ENCODE measurements around the gene SMG6.

The SMG6 gene

GRCh38 chr17:2346475-2346874 is 42.9 kb upstream of the SMG6 start:
- Histone ChIP-seq H2BK12ac (ENCODE audit: low read length in 2 of 2) (no peak overlapping the region), H4K8ac (ENCODE audit: low read length) (no peak overlapping the region), H2BK15ac (ENCODE audit: low read depth, poor library complexity, severe bottlenecking) (no peak overlapping the region), H3K4ac (ENCODE audit: low read depth in 1 of 2, low read length in 2 of 2) (no peak overlapping the region), H2BK5ac (ENCODE audit: low read depth, low read length, poor library complexity, severe bottlenecking) (no peak overlapping the region), H3K9ac (ENCODE audit: low read length) (no peak overlapping the region), H3K36me3 (ENCODE audit: control insufficient read depth in 1 of 2, insufficient read depth in 2 of 2, low read depth in 1 of 2, low read length in 2 of 2) (peaks cover 23 to 29% of the 10 kb centered on the region in 2 experiments), H2AK5ac (ENCODE audit: low read length, severe bottlenecking) (no peak overlapping the region), H4K91ac (ENCODE audit: low read length) (no peak overlapping the region), H3K23ac (ENCODE audit: low read length in 2 of 2) (no peak overlapping the region), H3K18ac (ENCODE audit: low read depth in 1 of 2, low read length in 2 of 2) (no peak overlapping the region), H3K4me1 (ENCODE audit: control insufficient read depth, insufficient read depth, low read depth, low read length) (peaks cover 16% of the 10 kb centered on the region), H3K14ac (ENCODE audit: low read length in 2 of 2) (no peak overlapping the region), H2AFZ (ENCODE audit: low read depth, low read length) (no peak overlapping the region), H3K4me2 (ENCODE audit: low read length, poor library complexity, severe bottlenecking) (no peak overlapping the region), H3K27me3 (ENCODE audit: control insufficient read depth in 1 of 2, insufficient read depth in 1 of 2, low read length in 2 of 2) (no peaks in the 10 kb centered on the region), H3K79me1 (replicated peaks; ENCODE audit: low read length, poor library complexity, severe bottlenecking) (peaks cover 32% of the 10 kb centered on the region), H3K27ac (ENCODE audit: low read length, poor library complexity, severe bottlenecking) (no peak overlapping the region), H3K9me3 (ENCODE audit: control insufficient read depth, low read length) (no peaks in the 10 kb centered on the region), H3K4me3 (ENCODE audit: insufficient read depth in 1 of 2, low read depth in 1 of 2, low read length in 2 of 2) (no peak overlapping the region), H2BK120ac (ENCODE audit: low read depth, low read length) (no peak overlapping the region)
- DNase-seq, result no peak
- WGBS, result 97% methylated on average over 8 of the region's 8 CpGs

GRCh38 chr17:2344528-2344927 is 40.9 kb upstream of the SMG6 start:
- Histone ChIP-seq H3K9ac (ENCODE audit: low read length) (no peak overlapping the region), H2BK15ac (ENCODE audit: low read depth, poor library complexity, severe bottlenecking) (no peak overlapping the region), H3K27ac (ENCODE audit: low read length, poor library complexity, severe bottlenecking) (no peak overlapping the region), H4K91ac (ENCODE audit: low read length) (no peak overlapping the region), H3K23ac (ENCODE audit: low read length in 2 of 2) (no peak overlapping the region), H3K79me1 (replicated peaks; ENCODE audit: low read length, poor library complexity, severe bottlenecking) (peaks cover 24% of the 10 kb centered on the region), H2BK120ac (ENCODE audit: low read depth, low read length) (no peak overlapping the region), H3K4me1 (ENCODE audit: control insufficient read depth, insufficient read depth, low read depth, low read length) (peaks cover 16% of the 10 kb centered on the region), H2BK12ac (ENCODE audit: low read length in 2 of 2) (no peak overlapping the region), H3K4me3 (ENCODE audit: insufficient read depth in 1 of 2, low read depth in 1 of 2, low read length in 2 of 2) (no peak overlapping the region), H4K8ac (ENCODE audit: low read length) (no peak overlapping the region), H3K36me3 (ENCODE audit: control insufficient read depth in 1 of 2, insufficient read depth in 2 of 2, low read depth in 1 of 2, low read length in 2 of 2) (peaks cover 20 to 27% of the 10 kb centered on the region in 2 experiments), H3K4me2 (ENCODE audit: low read length, poor library complexity, severe bottlenecking) (no peak overlapping the region), H2BK5ac (ENCODE audit: low read depth, low read length, poor library complexity, severe bottlenecking) (no peak overlapping the region), H3K14ac (ENCODE audit: low read length in 2 of 2) (no peak overlapping the region), H2AFZ (ENCODE audit: low read depth, low read length) (no peak overlapping the region), H3K9me3 (ENCODE audit: control insufficient read depth, low read length) (no peaks in the 10 kb centered on the region), H3K4ac (ENCODE audit: low read depth in 1 of 2, low read length in 2 of 2) (no peak overlapping the region), H3K18ac (ENCODE audit: low read depth in 1 of 2, low read length in 2 of 2) (no peak overlapping the region), H3K27me3 (ENCODE audit: control insufficient read depth in 1 of 2, insufficient read depth in 1 of 2, low read length in 2 of 2) (no peaks in the 10 kb centered on the region), H2AK5ac (ENCODE audit: low read length, severe bottlenecking) (no peak overlapping the region)
- WGBS, result 94% methylated on average over 10 of the region's 10 CpGs
- no peak for DNase-seq

DNA sequence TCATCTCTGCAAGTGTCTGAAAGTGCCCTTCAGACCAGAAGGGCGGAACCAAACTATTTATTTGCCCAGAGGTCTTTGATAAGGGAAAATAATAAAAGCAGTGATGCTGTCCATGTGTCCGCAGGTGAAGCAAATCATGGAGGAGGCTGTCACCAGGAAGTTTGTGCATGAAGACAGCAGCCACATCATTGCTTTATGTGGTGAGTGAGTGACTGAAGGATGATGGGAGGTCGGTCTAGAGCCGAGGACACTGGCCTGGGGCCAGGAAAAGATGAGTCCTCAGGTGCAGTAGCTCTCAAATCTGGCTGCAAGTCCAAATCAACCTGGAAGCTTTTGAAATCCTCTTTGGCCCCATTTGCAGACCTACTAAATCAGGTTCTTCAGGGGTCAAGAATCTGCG is 39.8 kb upstream of the SMG6 start:
- Histone ChIP-seq H3K36me3 (ENCODE audit: control insufficient read depth in 1 of 2, insufficient read depth in 2 of 2, low read depth in 1 of 2, low read length in 2 of 2) (peaks cover 20 to 27% of the 10 kb centered on the region in 2 experiments), H3K4me1 (ENCODE audit: control insufficient read depth, insufficient read depth, low read depth, low read length) (peaks cover 16% of the 10 kb centered on the region), H2BK5ac (ENCODE audit: low read depth, low read length, poor library complexity, severe bottlenecking) (no peak overlapping the region), H3K4me3 (ENCODE audit: insufficient read depth in 1 of 2, low read depth in 1 of 2, low read length in 2 of 2) (no peak overlapping the region), H2AK5ac (ENCODE audit: low read length, severe bottlenecking) (no peak overlapping the region), H3K27me3 (ENCODE audit: control insufficient read depth in 1 of 2, insufficient read depth in 1 of 2, low read length in 2 of 2) (no peaks in the 10 kb centered on the region), H2BK15ac (ENCODE audit: low read depth, poor library complexity, severe bottlenecking) (no peak overlapping the region), H2BK12ac (ENCODE audit: low read length in 2 of 2) (no peak overlapping the region), H2AFZ (ENCODE audit: low read depth, low read length) (no peak overlapping the region), H4K8ac (ENCODE audit: low read length) (no peak overlapping the region), H4K91ac (ENCODE audit: low read length) (no peak overlapping the region), H3K79me1 (replicated peaks; ENCODE audit: low read length, poor library complexity, severe bottlenecking) (peaks cover 21% of the 10 kb centered on the region), H3K9ac (ENCODE audit: low read length) (no peak overlapping the region), H3K27ac (ENCODE audit: low read length, poor library complexity, severe bottlenecking) (no peak overlapping the region), H2BK120ac (ENCODE audit: low read depth, low read length) (no peak overlapping the region), H3K23ac (ENCODE audit: low read length in 2 of 2) (no peak overlapping the region), H3K4ac (ENCODE audit: low read depth in 1 of 2, low read length in 2 of 2) (no peak overlapping the region), H3K14ac (ENCODE audit: low read length in 2 of 2) (no peak overlapping the region), H3K4me2 (ENCODE audit: low read length, poor library complexity, severe bottlenecking) (no peak overlapping the region), H3K18ac (ENCODE audit: low read depth in 1 of 2, low read length in 2 of 2) (no peak overlapping the region), H3K9me3 (ENCODE audit: control insufficient read depth, low read length) (no peaks in the 10 kb centered on the region)
- no peak for DNase-seq
- 93% methylated on average over 5 of the region's 5 CpGs for whole genome bisulfite sequencing

DNA sequence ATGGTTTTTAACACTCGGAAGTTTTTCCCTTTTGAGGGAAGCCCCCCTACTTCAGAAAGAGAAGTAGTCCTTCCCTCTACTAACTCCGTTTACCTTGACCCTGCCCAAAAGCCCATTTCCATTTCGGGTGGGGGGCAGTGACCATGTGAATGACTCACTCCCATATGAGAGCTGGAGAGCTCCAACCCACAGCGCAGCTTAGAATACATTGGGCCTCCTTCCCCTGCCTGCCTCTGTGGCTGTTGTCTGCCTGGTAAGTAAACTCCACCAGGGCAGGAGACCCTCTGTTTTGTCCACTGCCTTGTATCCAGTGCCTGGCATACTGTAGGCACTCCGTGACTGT is 34.7 kb upstream of the SMG6 start:
- WGBS, result 3% methylated on average over 4 of the region's 5 CpGs
- H2AK5ac ChIP-seq (ENCODE audit: low read length, severe bottlenecking), result no peak overlapping the region
- H3K9me3 ChIP-seq (ENCODE audit: control insufficient read depth, low read length), result no peaks in the 10 kb centered on the region
- no peak overlapping the region for H2BK15ac ChIP-seq (ENCODE audit: low read depth, poor library complexity, severe bottlenecking)
- H3K27ac ChIP-seq (ENCODE audit: low read length, poor library complexity, severe bottlenecking), result peak overlapping the region; percentile 36
- DNase-seq, result peak; percentile 55
- H3K27me3 ChIP-seq (ENCODE audit: control insufficient read depth in 1 of 2, insufficient read depth in 1 of 2, low read length in 2 of 2), result no peaks in the 10 kb centered on the region
- no peak overlapping the region for H2BK5ac ChIP-seq (ENCODE audit: low read depth, low read length, poor library complexity, severe bottlenecking)
- H4K91ac ChIP-seq (ENCODE audit: low read length), result no peak overlapping the region
- no peak overlapping the region for H2BK12ac ChIP-seq (ENCODE audit: low read length in 2 of 2)
- peaks cover 11 to 31% of the 10 kb centered on the region in 2 experiments for H3K36me3 ChIP-seq (ENCODE audit: control insufficient read depth in 1 of 2, insufficient read depth in 2 of 2, low read depth in 1 of 2, low read length in 2 of 2)
- peaks cover 15% of the 10 kb centered on the region for H3K4me1 ChIP-seq (ENCODE audit: control insufficient read depth, insufficient read depth, low read depth, low read length)
- H3K4me2 ChIP-seq (ENCODE audit: low read length, poor library complexity, severe bottlenecking), result peak overlapping the region; percentile 73
- no peak overlapping the region for H2BK120ac ChIP-seq (ENCODE audit: low read depth, low read length)
- peak overlapping the region in 1 of 2 experiments; percentile 72 for H3K14ac ChIP-seq (ENCODE audit: low read length in 2 of 2)
- peak overlapping the region; percentile 0 for H2AFZ ChIP-seq (ENCODE audit: low read depth, low read length)
- peaks cover 17% of the 10 kb centered on the region for H3K79me1 ChIP-seq (replicated peaks; ENCODE audit: low read length, poor library complexity, severe bottlenecking)
- H4K8ac ChIP-seq (ENCODE audit: low read length), result no peak overlapping the region
- H3K18ac ChIP-seq (ENCODE audit: low read depth in 1 of 2, low read length in 2 of 2), result no peak overlapping the region
- no peak overlapping the region for H3K4ac ChIP-seq (ENCODE audit: low read depth in 1 of 2, low read length in 2 of 2)
- H3K23ac ChIP-seq (ENCODE audit: low read length in 2 of 2), result peak overlapping the region in 1 of 2 experiments; percentile 5
- peak overlapping the region; percentile 87 for H3K9ac ChIP-seq (ENCODE audit: low read length)
- peak overlapping the region; percentile 65 to 87 for H3K4me3 ChIP-seq (ENCODE audit: insufficient read depth in 1 of 2, low read depth in 1 of 2, low read length in 2 of 2)
